HCT116 (cell line): ENCODE results near the gene ORAI1. TPM values are rescaled to one million over a fixed set of nuclear protein-coding genes. Genes with fewer than 3 reads are reported as not detected.
"Not testable (repeated sequence)": the region's sequence is repeated elsewhere in the genome, so short reads cannot be mapped to it uniquely, and the experiment has no call there.

Experiments
- ATAC-seq: fragments of 200-7000 bp; cut with Tn5 transposase; 2 replicates; pipeline ENCODE4 v1.9.1; 2020; ENCODE audit warnings: mild to moderate bottlenecking, moderate library complexity
- BruUV-seq: library from RNA; stranded (reverse); fragments of 400-500 nt; replicated peaks from 2 replicates; lab custom pipeline; 2021; lab: Mats Ljungman, UMichigan
- CTCF ChIA-PET: fragments of 300-600 bp; sonication (Branson Sonifier 250); formaldehyde crosslinking; loops from one replicate; lab custom pipeline; 2021; ENCODE audit warnings: antibody characterized with exemption; lab: Charles Lee
- POLR2A ChIA-PET: fragments of 300-600, 350-600 bp; sonication (Branson Sonifier 250); formaldehyde crosslinking; loops from one replicate; lab custom pipeline; 2021; ENCODE audit warnings: antibody characterized with exemption; lab: Charles Lee
- RAD21 ChIA-PET, 2 experiments: fragments of 300-600 bp; sonication (Branson Sonifier 250); formaldehyde crosslinking; loops; one replicate each; lab custom pipeline; 2023; ENCODE audit warnings: low total read pairs in 2 of 2; ENCODE audit not compliant: uncharacterized antibody in 2 of 2, unreplicated experiment in 2 of 2, low non-redundant PET in 1 of 2; lab: Charles Lee
- DNase-seq: peaks from one replicate; pipeline ENCODE4 v3.0.0-alpha.2; 2010; ENCODE audit warnings: low read depth, low spot score
- H2AFZ ChIP-seq: fragments of 200-600 bp; shearing (Covaris generic), sonication (generic); 2 replicates; pipeline ENCODE4 v1.6.1; 2017; ENCODE audit warnings: low read depth, mixed run types, mixed read lengths, antibody characterized with exemption, low read length; ENCODE audit not compliant: poor library complexity, severe bottlenecking
- H3K27ac ChIP-seq: 2 replicates; pipeline ENCODE4 v1.5.1; 2012; ENCODE audit warnings: low read depth, low read length
- H3K27me3 ChIP-seq: fragments of 200-600 bp; sonication (generic); 2 replicates; pipeline ENCODE4 v1.6.1; 2016; ENCODE audit warnings: mixed run types, low read length, mixed read lengths; ENCODE audit not compliant: insufficient read depth
- H3K36me3 ChIP-seq, 2 experiments: fragments of 200-500 bp in 1 of 2; fragments of 200-600 bp in 1 of 2; sonication (Bioruptor generic) in 1 of 2; sonication (generic) in 1 of 2; 2 replicates each; pipeline versions ENCODE4 v1.5.1 to v1.6.1; 2014 to 2016; ENCODE audit warnings: low read length in 2 of 2, inconsistent platforms in 1 of 2, mixed read lengths in 1 of 2, mixed run types in 1 of 2; ENCODE audit not compliant: insufficient read depth in 2 of 2, control insufficient read depth in 1 of 2
- H3K4me1 ChIP-seq, 2 experiments: fragments of 200-600 bp in 1 of 2; sonication (generic) in 1 of 2; 2 replicates each; pipeline versions ENCODE4 v1.5.1 to v1.6.1; 2012 to 2017; ENCODE audit warnings: low read length in 2 of 2, inconsistent platforms in 1 of 2, mild to moderate bottlenecking in 1 of 2, mixed read lengths in 1 of 2, mixed run types in 1 of 2, moderate library complexity in 1 of 2; ENCODE audit not compliant: insufficient read depth in 2 of 2, control insufficient read depth in 1 of 2
- H3K4me2 ChIP-seq: fragments of 200-600 bp; sonication (generic); 2 replicates; pipeline ENCODE4 v1.6.1; 2017; ENCODE audit warnings: mixed run types, low read length, mixed read lengths
- H3K4me3 ChIP-seq, 2 experiments: fragments of 200-600 bp in 1 of 2; sonication (generic) in 1 of 2; replicated peaks in 1 of 2; 2 replicates each; pipeline ENCODE4 v1.5.1; 2011 to 2016; ENCODE audit warnings: low read length in 2 of 2, control low read depth in 1 of 2, low read depth in 1 of 2, mild to moderate bottlenecking in 1 of 2, mixed read lengths in 1 of 2, mixed run types in 1 of 2
- H3K79me2 ChIP-seq: fragments of 200-600 bp; sonication (generic); 2 replicates; pipeline ENCODE4 v1.6.1; 2017; ENCODE audit warnings: mild to moderate bottlenecking, mixed run types, low read length, moderate library complexity, mixed read lengths; ENCODE audit not compliant: insufficient read depth
- H3K9ac ChIP-seq: fragments of 200-600 bp; sonication (generic); 2 replicates; pipeline ENCODE4 v1.6.1; 2016; ENCODE audit warnings: low read length, mixed read lengths
- H3K9me2 ChIP-seq: fragments of 200-600 bp; sonication (generic), shearing (Covaris generic); 2 replicates; pipeline ENCODE4 v1.6.1; 2017; ENCODE audit warnings: mixed run types, mild to moderate bottlenecking, moderate library complexity; ENCODE audit not compliant: insufficient read depth
- H3K9me3 ChIP-seq, 2 experiments: fragments of 200-500 bp in 1 of 2; fragments of 200-600 bp in 1 of 2; sonication (Bioruptor generic) in 1 of 2; sonication (generic) in 1 of 2; 2 replicates each; pipeline ENCODE4 v1.6.1; 2014 to 2017; ENCODE audit warnings: low read length in 2 of 2, mixed read lengths in 2 of 2, inconsistent platforms in 1 of 2, low read depth in 1 of 2, mild to moderate bottlenecking in 1 of 2, mixed run types in 1 of 2, moderate library complexity in 1 of 2; ENCODE audit not compliant: control insufficient read depth in 1 of 2, insufficient read depth in 1 of 2
- H4K20me1 ChIP-seq: fragments of 200-600 bp; sonication (generic), shearing (Covaris generic); 2 replicates; pipeline ENCODE4 v1.6.1; 2017; ENCODE audit warnings: mixed run types, mild to moderate bottlenecking, moderate library complexity; ENCODE audit not compliant: insufficient read depth
- CBX3 ChIP-seq: IDR thresholded peaks from 2 replicates; pipeline ENCODE4 v1.6.1; 2012; ENCODE audit warnings: low read depth
- CEBPB ChIP-seq: IDR thresholded peaks from 2 replicates; pipeline ENCODE4 v1.6.1; 2012; ENCODE audit warnings: low read depth
- ELF1 ChIP-seq: IDR thresholded peaks from 2 replicates; pipeline ENCODE4 v1.6.1; 2012; ENCODE audit warnings: low read depth, borderline replicate concordance
- EZH2 ChIP-seq: fragments of 200-600 bp; sonication (generic); IDR thresholded peaks from 2 replicates; pipeline ENCODE4 v1.6.1; 2017; ENCODE audit warnings: antibody characterized with exemption, mixed run types
- POLR2AphosphoS5 ChIP-seq: IDR thresholded peaks from 2 replicates; pipeline ENCODE4 v1.6.1; 2011; ENCODE audit warnings: mild to moderate bottlenecking, low read depth, low read length, moderate library complexity
- RAD21 ChIP-seq: IDR thresholded peaks from 2 replicates; pipeline ENCODE4 v1.6.1; 2012; ENCODE audit warnings: low read depth, mild to moderate bottlenecking
- TCF7L2 ChIP-seq: IDR thresholded peaks from 2 replicates; pipeline ENCODE4 v1.7.0; 2011; ENCODE audit warnings: borderline replicate concordance, inconsistent platforms; ENCODE audit not compliant: insufficient read depth, insufficient read length; ENCODE audit errors: extremely low read depth
- ZFX ChIP-seq: fragments of 450-650 bp; IDR thresholded peaks from 2 replicates; pipeline ENCODE4 v1.6.1; 2017
- ZNF274 ChIP-seq: fragments of 200-500 bp; sonication (Bioruptor generic); IDR thresholded peaks from 2 replicates; pipeline ENCODE4 v1.6.1; 2014; ENCODE audit warnings: mild to moderate bottlenecking, low read depth, low read length, inconsistent platforms
- intact Hi-C: fragments of 100-400 bp; cut with micrococcal nuclease; formaldehyde crosslinking; loops from 2 replicates; pipeline ENCODE4 v1.10.0; 2022
- total RNA-seq: library from RNA; stranded (reverse); gene quantifications from one replicate; pipeline ENCODE4 v1.2.1, GENCODE V29; 2021; ENCODE audit not compliant: unreplicated experiment
- TF ChIP-seq, protein P1 (sequence below): IDR thresholded peaks from 2 replicates; pipeline ENCODE4 v1.6.1; 2012
- TF ChIP-seq, protein P2 (sequence below): IDR thresholded peaks from 2 replicates; pipeline ENCODE4 v1.6.1; 2012

ORAI1 gene
- total RNA-seq, 1 experiment from 2014 or later: 20.2 TPM

DNA sequence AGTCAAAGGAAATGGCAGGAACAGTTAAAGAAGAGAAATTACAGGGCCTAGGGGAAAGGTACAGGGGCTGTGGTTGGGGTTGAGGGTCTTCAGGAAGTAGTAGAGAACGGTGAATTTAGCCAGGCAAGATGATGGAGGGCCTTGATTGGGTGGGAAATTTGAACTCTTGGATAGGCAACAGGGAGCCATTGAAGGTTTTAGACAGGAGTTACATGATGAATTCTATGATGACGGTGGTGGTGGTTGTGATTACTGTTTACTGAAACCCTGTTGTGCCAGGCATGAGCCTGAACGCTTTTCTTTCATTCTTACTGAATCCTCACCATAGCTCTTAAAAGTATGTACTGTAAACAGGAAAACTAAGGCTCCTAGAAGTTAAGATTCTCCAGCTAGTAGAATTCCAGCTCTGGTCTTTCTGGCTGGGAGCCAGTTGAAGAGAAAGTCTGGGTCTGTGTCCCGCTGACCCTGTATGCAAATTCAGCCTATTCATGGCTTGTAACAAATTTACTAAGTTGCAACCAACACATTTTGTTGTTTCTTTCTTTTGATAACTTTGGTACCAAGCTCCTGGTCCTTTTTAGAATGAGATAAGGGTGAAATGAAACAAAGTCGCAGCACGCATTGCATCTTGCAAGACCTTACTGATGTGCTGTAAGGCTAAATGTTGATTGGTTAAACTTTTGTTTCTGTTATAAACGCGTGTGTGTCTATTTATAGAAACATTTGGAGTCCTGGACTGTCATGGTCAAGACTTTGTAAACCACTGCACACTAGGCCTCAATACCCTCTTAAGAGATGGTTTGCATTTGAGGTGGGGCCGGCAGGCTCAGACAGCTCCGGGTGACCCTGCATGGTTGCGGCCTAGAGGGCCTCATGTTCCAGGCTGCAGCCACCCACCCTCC, 6.0 kb downstream of the ORAI1 start:
- H3K79me2 ChIP-seq: peaks cover 56% of the 10 kb centered on the region
- ChIA-PET POLR2A (interaction anchor here (0.6 kb wide), 1 partner anchor 22 kb away, joined by 4 read pairs; no protein-coding TSS in a partner anchor), CTCF (interaction anchor here (0.6 to 1.3 kb wide), 2 partner anchors 35 to 36 kb away, joined by 3 read pairs; no protein-coding TSS in a partner anchor), RAD21 (no interaction called here)
- H3K9me3 ChIP-seq: no peaks in the 10 kb centered on the region
- no peak for ATAC-seq
- no peak overlapping the region for H3K27ac ChIP-seq
- no peak overlapping the region for H3K4me2 ChIP-seq
- no peak overlapping the region for H3K9ac ChIP-seq
- intact Hi-C loops: no loop called here
- no peak for DNase-seq
- H3K36me3 ChIP-seq: no peaks in the 10 kb centered on the region
- no peaks in the 10 kb centered on the region for H4K20me1 ChIP-seq
- H3K4me3 ChIP-seq: no peak overlapping the region
- no peak for TF ChIP-seq ZNF274
- TF ChIP-seq, protein P1, sequence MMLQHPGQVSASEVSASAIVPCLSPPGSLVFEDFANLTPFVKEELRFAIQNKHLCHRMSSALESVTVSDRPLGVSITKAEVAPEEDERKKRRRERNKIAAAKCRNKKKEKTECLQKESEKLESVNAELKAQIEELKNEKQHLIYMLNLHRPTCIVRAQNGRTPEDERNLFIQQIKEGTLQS: no peak
- TF ChIP-seq RAD21: no peak
- TF ChIP-seq TCF7L2: no peak
- TF ChIP-seq, protein P2, sequence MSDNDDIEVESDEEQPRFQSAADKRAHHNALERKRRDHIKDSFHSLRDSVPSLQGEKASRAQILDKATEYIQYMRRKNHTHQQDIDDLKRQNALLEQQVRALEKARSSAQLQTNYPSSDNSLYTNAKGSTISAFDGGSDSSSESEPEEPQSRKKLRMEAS: no peak
- no peak for TF ChIP-seq EZH2
- no peak for TF ChIP-seq ELF1
- TF ChIP-seq CEBPB: no peak
- TF ChIP-seq CBX3: no peak
- no peak for TF ChIP-seq ZFX
- no peak for TF ChIP-seq POLR2AphosphoS5
- H2AFZ ChIP-seq: no peak overlapping the region
- no peaks in the 10 kb centered on the region for H3K27me3 ChIP-seq
- no TSS peak for BruUV-seq
- H3K4me1 ChIP-seq: peaks cover 22 to 37% of the 10 kb centered on the region in 2 experiments
- H3K9me2 ChIP-seq: no peaks in the 10 kb centered on the region

DNA sequence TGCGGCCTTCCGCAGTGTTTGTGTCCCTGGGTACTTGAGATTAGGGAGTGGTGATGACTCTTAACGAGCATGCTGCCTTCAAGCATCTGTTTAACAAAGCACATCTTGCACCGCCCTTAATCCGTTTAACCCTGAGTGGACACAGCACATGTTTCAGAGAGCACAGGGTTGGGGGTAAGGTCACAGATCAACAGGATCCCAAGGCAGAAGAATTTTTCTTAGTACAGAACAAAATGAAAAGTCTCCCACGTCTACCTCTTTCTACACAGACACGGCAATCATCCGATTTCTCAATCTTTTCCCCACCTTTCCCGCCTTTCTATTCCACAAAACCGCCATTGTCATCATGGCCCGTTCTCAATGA, 7.5 kb downstream of the ORAI1 start:
- CTCF ChIA-PET: not testable (repeated sequence)

More for the DNA sequence above, 7.5 kb downstream of the ORAI1 start:
- H3K4me2 ChIP-seq, H3K27me3 ChIP-seq, H3K36me3 ChIP-seq, BruUV-seq, H2AFZ ChIP-seq, POLR2A ChIA-PET, H3K9ac ChIP-seq, RAD21 ChIA-PET, H4K20me1 ChIP-seq, intact Hi-C loops, ATAC-seq, H3K27ac ChIP-seq, H3K9me3 ChIP-seq, DNase-seq, H3K9me2 ChIP-seq, H3K4me3 ChIP-seq: not testable (repeated sequence)
- Histone ChIP-seq H3K79me2 (peaks cover 49% of the 10 kb centered on the region), H3K4me1 (peaks cover 14 to 23% of the 10 kb centered on the region in 2 experiments)
